ENCODE data around the gene CEP89. TPM values are rescaled to one million over a fixed set of nuclear protein-coding genes. Genes with fewer than 3 reads are reported as not detected.

CEP89 gene
- total RNA-seq, 1 donor from 2014 or later, result 42.5 TPM

DNA sequence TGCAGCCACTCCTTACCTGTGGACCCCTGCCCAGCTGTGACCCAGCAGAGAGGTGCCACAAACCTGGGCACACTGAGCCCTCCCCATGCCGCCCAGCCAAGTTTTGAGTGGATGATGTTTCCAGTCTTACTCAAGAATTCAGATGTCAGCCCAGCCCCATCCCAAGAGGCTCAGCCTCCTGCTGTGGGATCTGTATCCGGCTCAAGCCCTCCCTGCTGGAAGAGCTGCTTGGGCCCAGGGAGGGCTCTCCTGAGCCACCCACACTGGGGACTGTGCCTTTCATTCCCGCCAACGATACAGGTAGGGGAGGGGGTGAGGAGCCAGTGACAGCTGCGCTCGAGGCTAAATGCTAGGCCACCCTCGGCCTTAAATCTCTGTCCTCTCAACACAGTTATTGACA lies 96.3 kb downstream of the CEP89 start:
- no peak for DNase-seq
- H3K4me1 Mint-ChIP-seq (ENCODE audit: low read depth, unreplicated experiment), result peaks cover 1% of the 10 kb centered on the region
- H3K4me3 Mint-ChIP-seq (ENCODE audit: unreplicated experiment), result no peak overlapping the region
- TF ChIP-seq, protein P1, sequence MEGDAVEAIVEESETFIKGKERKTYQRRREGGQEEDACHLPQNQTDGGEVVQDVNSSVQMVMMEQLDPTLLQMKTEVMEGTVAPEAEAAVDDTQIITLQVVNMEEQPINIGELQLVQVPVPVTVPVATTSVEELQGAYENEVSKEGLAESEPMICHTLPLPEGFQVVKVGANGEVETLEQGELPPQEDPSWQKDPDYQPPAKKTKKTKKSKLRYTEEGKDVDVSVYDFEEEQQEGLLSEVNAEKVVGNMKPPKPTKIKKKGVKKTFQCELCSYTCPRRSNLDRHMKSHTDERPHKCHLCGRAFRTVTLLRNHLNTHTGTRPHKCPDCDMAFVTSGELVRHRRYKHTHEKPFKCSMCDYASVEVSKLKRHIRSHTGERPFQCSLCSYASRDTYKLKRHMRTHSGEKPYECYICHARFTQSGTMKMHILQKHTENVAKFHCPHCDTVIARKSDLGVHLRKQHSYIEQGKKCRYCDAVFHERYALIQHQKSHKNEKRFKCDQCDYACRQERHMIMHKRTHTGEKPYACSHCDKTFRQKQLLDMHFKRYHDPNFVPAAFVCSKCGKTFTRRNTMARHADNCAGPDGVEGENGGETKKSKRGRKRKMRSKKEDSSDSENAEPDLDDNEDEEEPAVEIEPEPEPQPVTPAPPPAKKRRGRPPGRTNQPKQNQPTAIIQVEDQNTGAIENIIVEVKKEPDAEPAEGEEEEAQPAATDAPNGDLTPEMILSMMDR (IDR thresholded peaks at IDR 0.05; ENCODE audit: partially characterized antibody, unreplicated experiment), result no peak
- H3K9me3 Mint-ChIP-seq (ENCODE audit: unreplicated experiment), result no peaks in the 10 kb centered on the region
- H3K27me3 Mint-ChIP-seq (ENCODE audit: unreplicated experiment), result peaks cover 4% of the 10 kb centered on the region
- no peak overlapping the region for H3K27ac Mint-ChIP-seq (ENCODE audit: unreplicated experiment)
- no peaks in the 10 kb centered on the region for H3K36me3 Mint-ChIP-seq (ENCODE audit: unreplicated experiment)

DNA sequence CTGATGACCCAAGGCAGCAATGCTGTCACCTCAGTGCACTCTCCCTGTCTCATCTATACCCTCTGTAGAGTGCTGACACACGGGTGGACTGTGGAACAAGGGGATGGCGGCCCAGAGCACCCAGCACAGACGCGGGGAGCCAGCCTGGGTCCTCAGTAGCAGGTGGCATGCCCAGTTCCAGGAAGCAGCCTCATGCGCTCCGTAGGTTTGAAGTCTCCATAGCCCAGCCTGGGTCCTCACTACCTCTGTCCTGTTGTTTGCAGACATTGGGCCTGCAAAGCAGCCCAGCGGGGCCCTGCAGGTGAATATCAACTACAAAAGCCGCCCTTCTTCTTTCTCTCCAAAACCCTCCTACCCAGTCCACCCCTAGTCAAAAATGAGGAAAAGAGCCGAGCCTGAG lies 97.2 kb downstream of the CEP89 start:
- Mint-ChIP-seq H3K4me3 (ENCODE audit: unreplicated experiment) (no peak overlapping the region), H3K27ac (ENCODE audit: unreplicated experiment) (no peak overlapping the region), H3K9me3 (ENCODE audit: unreplicated experiment) (no peaks in the 10 kb centered on the region), H3K4me1 (ENCODE audit: low read depth, unreplicated experiment) (peaks cover 1% of the 10 kb centered on the region), H3K27me3 (ENCODE audit: unreplicated experiment) (peaks cover 3% of the 10 kb centered on the region), H3K36me3 (ENCODE audit: unreplicated experiment) (no peaks in the 10 kb centered on the region)
- no peak for DNase-seq
- TF ChIP-seq, protein P1 (IDR thresholded peaks at IDR 0.05; ENCODE audit: partially characterized antibody, unreplicated experiment), result no peak

DNA sequence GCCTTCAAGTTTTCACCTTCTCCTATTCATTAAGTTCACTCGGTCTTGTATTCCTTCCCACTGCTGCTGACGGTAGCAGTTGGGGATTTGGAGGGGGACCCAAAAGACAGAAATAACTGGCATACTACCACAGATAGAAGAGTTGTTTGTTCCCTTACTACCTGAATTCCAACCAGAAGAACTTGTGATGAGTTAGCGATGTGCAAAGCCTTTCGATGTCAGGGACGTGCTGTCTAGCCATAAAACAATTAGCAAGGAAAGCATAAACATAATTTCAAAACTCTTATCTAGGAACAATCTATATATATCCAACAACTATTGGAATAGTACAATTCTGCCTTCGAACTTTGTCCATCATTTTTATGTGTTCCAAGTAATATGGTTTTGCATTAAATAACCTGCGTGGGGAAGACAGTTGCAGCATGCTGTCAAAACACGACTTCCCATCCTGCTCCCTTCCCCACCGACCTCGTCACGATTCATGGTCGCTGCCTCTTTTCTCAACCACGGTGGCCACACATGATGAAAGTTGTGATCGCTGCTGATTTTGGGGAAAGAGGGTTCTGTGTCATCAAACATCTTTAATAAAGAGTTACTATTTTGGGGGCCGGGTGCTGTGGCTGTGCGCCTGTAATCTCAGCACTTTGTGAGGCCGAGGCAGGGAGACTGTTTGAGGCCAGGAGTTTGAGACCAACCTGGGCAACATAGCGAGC lies 98.4 kb downstream of the CEP89 start:
- Mint-ChIP-seq H3K4me3 (ENCODE audit: unreplicated experiment) (no peak overlapping the region), H3K27ac (ENCODE audit: unreplicated experiment) (no peak overlapping the region), H3K4me1 (ENCODE audit: low read depth, unreplicated experiment) (peaks cover 1% of the 10 kb centered on the region), H3K36me3 (ENCODE audit: unreplicated experiment) (no peaks in the 10 kb centered on the region), H3K27me3 (ENCODE audit: unreplicated experiment) (peaks cover 2% of the 10 kb centered on the region), H3K9me3 (ENCODE audit: unreplicated experiment) (no peaks in the 10 kb centered on the region)
- no peak for DNase-seq
- TF ChIP-seq, protein P1 (IDR thresholded peaks at IDR 0.05; ENCODE audit: partially characterized antibody, unreplicated experiment), result no peak

DNA sequence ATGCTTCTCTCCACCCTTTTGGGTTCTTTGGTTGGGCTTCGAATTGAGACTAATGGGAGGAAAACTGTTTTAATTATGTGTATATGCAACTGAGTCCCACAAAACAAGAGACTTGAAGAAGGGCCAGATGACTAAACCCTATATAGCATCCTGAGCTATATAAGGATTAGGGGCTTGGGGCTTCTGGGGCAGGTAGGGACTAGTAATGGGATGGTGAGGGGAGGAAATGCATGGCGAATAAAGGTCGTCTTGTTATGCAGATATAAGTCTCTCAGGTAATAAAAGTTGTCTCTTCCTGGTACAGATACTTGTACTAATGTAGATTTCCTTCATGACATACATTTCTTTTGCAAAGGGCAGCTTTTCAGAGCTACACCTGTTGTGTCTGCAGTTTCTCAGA lies 99.4 kb downstream of the CEP89 start:
- DNase-seq, result no peak
- Mint-ChIP-seq H3K9me3 (ENCODE audit: unreplicated experiment) (no peaks in the 10 kb centered on the region), H3K4me1 (ENCODE audit: low read depth, unreplicated experiment) (peaks cover 1% of the 10 kb centered on the region), H3K36me3 (ENCODE audit: unreplicated experiment) (no peaks in the 10 kb centered on the region), H3K4me3 (ENCODE audit: unreplicated experiment) (no peak overlapping the region), H3K27me3 (ENCODE audit: unreplicated experiment) (peaks cover 2% of the 10 kb centered on the region), H3K27ac (ENCODE audit: unreplicated experiment) (no peak overlapping the region)
- TF ChIP-seq, protein P1 (IDR thresholded peaks at IDR 0.05; ENCODE audit: partially characterized antibody, unreplicated experiment), result no peak

DNA sequence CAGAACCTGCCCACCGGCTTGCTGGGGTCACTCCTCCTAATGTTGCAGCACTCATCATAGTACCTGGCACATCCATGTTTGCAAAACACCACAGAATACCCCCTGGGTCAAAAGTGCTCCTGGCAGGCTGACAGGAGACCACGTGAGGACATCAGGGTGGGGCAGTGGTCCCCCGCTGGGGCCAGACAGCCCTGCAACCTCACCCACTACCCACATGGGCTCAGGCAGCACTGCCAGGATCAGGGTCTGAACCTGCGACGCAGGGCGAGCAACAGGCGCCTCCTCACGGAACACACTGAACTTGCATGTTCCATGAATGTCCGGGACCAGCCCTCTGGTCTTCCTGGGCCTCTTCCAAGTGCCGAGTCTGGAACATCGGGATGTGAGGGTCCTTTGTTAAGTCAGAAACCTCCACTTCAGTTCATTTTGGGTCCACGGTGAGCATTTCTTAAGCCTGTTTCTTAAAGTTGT lies 100.7 kb downstream of the CEP89 start:
- DNase-seq, result no peak
- Mint-ChIP-seq H3K36me3 (ENCODE audit: unreplicated experiment) (no peaks in the 10 kb centered on the region), H3K4me3 (ENCODE audit: unreplicated experiment) (no peak overlapping the region), H3K27ac (ENCODE audit: unreplicated experiment) (no peak overlapping the region), H3K4me1 (ENCODE audit: low read depth, unreplicated experiment) (peaks cover 4% of the 10 kb centered on the region), H3K9me3 (ENCODE audit: unreplicated experiment) (no peaks in the 10 kb centered on the region), H3K27me3 (ENCODE audit: unreplicated experiment) (no peaks in the 10 kb centered on the region)
- TF ChIP-seq, protein P1 (IDR thresholded peaks at IDR 0.05; ENCODE audit: partially characterized antibody, unreplicated experiment), result no peak

Measured in glutamatergic neuron (in vitro differentiated cells).